Bronchial epithelial cell (primary cell): Measurements from ENCODE around the gene DMBX1. TPM values are rescaled to one million over a fixed set of nuclear protein-coding genes. Genes with fewer than 3 reads are reported as not detected.

ENCODE experiments used
- DNase-seq: peaks from one replicate; pipeline ENCODE4 v3.0.0-alpha.2; 2010; ENCODE audit warnings: low read depth
- FAIRE-seq: peaks from 2 replicates; lab custom pipeline; 2011; peaks lifted over from hg19 to GRCh38; lab: Jason Lieb, UNC
- H3K27me3 ChIP-seq: 2 replicates; pipeline ENCODE4 v1.5.1; 2011; ENCODE audit warnings: low read length; ENCODE audit not compliant: control insufficient read depth, insufficient read depth
- H3K36me3 ChIP-seq: 2 replicates; pipeline ENCODE4 v1.5.1; 2011; ENCODE audit warnings: low read length; ENCODE audit not compliant: control insufficient read depth, insufficient read depth
- H3K4me3 ChIP-seq: 2 replicates; pipeline ENCODE4 v1.5.1; 2011; ENCODE audit warnings: mild to moderate bottlenecking, low read depth, low read length, control low read depth
- CTCF ChIP-seq: IDR thresholded peaks from 2 replicates; pipeline ENCODE4 v1.5.1; 2011; ENCODE audit warnings: mild to moderate bottlenecking, moderate library complexity, low read length, control low read depth, inconsistent platforms; ENCODE audit not compliant: insufficient read depth, severe bottlenecking
- total RNA-seq: library from RNA; depleted of rRNA; stranded (reverse); fragments of >200 nt; gene quantifications from 2 replicates; pipeline ENCODE4 v1.2.1, GENCODE V29; 2014

The DMBX1 gene
- total RNA-seq, 1 donor from 2014 or later: not detected

DNA sequence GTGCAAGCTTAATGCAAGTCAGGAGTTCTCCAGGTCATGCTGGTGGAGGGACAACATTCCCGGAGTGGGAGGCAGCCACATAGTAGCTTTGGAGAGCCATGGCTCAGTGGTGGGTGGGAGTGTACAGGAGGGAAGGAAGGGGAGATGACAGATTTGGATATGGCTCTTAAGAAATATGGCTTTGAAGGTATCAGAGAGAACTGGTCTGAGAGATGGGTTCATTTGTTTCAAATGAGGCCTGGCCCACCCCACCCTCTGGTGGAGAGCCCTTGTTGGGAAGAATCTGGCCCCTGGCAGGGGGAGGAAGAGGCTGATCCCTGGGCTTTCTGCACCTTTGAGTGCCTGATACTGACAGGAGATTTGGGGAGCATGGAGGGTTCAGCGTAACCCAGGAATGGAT, 6.1 kb downstream of the DMBX1 start:
- Histone ChIP-seq H3K36me3 (no peaks in the 10 kb centered on the region), H3K27me3 (peaks cover 28% of the 10 kb centered on the region), H3K4me3 (no peak overlapping the region)
- no peak for TF ChIP-seq CTCF
- no peak for DNase-seq
- no peak for FAIRE-seq

GRCh38 chr1:46496505-46496904, 6.9 kb downstream of the DMBX1 start:
- no peak for FAIRE-seq
- no peaks in the 10 kb centered on the region for H3K36me3 ChIP-seq
- no peak overlapping the region for H3K4me3 ChIP-seq
- H3K27me3 ChIP-seq: peaks cover 20% of the 10 kb centered on the region
- no peak for DNase-seq
- no peak for TF ChIP-seq CTCF

- Histone ChIP-seq H3K27me3 (peaks cover 16% of the 10 kb centered on the region), H3K36me3 (no peaks in the 10 kb centered on the region), H3K4me3 (no peak overlapping the region)
- TF ChIP-seq CTCF: no peak
- no peak for DNase-seq
- no peak for FAIRE-seq
Observed at GRCh38 chr1:46497020-46497419, 7.4 kb downstream of the DMBX1 start.

GRCh38 chr1:46497665-46498064, 8.0 kb downstream of the DMBX1 start:
- DNase-seq: no peak
- H3K27me3 ChIP-seq: peaks cover 12% of the 10 kb centered on the region
- H3K36me3 ChIP-seq: no peaks in the 10 kb centered on the region
- H3K4me3 ChIP-seq: no peak overlapping the region
- no peak for FAIRE-seq
- no peak for TF ChIP-seq CTCF

DNA sequence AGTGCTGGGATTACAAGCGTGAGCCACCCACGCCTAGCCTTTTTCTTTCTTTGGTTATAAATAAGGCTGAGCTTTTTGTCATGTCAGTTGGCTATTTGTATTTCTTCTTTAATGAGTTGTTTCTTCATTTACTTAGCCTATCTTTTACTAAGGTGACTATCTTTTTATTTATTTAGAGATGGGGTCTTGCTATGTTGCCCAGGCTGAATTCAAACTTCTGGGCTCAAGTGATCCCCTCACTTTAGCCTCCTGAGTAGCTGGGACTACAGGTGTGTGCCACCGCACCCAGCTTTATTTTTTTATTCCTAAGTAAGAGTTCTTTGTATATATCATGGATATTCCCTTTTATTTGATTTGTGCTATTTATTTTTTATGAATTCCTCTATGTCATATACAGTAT, 11.9 kb downstream of the DMBX1 start:
- Histone ChIP-seq H3K36me3 (no peaks in the 10 kb centered on the region), H3K27me3 (peaks cover 3% of the 10 kb centered on the region), H3K4me3 (no peak overlapping the region)
- FAIRE-seq: no peak
- TF ChIP-seq CTCF: no peak
- no peak for DNase-seq

GRCh38 chr1:46503421-46503820, 13.8 kb downstream of the DMBX1 start:
- TF ChIP-seq CTCF: no peak
- Histone ChIP-seq H3K4me3 (no peak overlapping the region), H3K36me3 (no peaks in the 10 kb centered on the region), H3K27me3 (peaks cover 3% of the 10 kb centered on the region)
- no peak for DNase-seq
- no peak for FAIRE-seq
